ENCODE results near the gene RUNX3.

Gene RUNX3

DNA sequence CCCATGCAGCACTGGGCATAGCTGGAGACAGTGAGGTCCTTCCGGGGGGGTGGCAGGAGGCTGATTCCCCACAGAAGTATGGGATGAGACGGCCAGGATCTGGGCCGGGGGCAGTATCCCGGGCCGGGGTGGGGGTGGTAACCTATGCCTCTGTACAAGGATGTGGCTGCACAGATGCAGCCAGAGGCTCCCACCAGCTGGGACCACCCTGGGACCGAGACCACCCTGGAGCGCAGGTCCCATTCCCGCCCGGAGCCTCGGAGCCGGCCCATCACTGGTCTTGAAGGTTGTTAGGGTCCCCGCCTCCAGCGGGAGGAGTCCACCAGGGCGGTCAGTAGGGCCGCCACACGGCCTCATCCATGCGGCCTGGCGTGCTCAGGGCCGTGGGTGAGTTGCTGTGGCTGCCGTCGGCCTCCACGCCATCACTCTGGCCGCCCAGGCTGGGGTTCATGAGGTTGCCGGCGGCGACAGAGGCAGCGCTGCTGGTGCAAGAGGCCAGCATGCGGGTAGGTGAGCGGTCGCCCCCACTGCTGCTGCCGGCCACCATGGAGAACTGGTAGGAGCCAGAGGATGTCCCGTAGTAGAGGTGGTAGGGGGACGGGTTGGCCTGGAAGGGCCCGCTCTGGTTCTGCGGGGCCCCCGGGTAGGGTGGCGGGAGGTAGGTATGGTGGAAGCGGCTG, 28.1 kb downstream of the RUNX3 start:
- Histone ChIP-seq H3K4me1 (ENCODE audit: insufficient read depth, low read length) (no peaks in the 10 kb centered on the region), H3K9me3 (ENCODE audit: insufficient read depth, low read depth, low read length) (no peaks in the 10 kb centered on the region), H3K27me3 (ENCODE audit: insufficient read depth, low read length) (no peaks in the 10 kb centered on the region), H3K9ac (ENCODE audit: low read depth, low read length) (no peak overlapping the region), H3K27ac (ENCODE audit: low read depth, low read length) (no peak overlapping the region), H3K4me3 (ENCODE audit: low read length) (no peak overlapping the region), H3K36me3 (ENCODE audit: insufficient read depth, low read length) (no peaks in the 10 kb centered on the region)
- WGBS = 95% methylated on average over 38 of the region's 38 CpGs

DNA sequence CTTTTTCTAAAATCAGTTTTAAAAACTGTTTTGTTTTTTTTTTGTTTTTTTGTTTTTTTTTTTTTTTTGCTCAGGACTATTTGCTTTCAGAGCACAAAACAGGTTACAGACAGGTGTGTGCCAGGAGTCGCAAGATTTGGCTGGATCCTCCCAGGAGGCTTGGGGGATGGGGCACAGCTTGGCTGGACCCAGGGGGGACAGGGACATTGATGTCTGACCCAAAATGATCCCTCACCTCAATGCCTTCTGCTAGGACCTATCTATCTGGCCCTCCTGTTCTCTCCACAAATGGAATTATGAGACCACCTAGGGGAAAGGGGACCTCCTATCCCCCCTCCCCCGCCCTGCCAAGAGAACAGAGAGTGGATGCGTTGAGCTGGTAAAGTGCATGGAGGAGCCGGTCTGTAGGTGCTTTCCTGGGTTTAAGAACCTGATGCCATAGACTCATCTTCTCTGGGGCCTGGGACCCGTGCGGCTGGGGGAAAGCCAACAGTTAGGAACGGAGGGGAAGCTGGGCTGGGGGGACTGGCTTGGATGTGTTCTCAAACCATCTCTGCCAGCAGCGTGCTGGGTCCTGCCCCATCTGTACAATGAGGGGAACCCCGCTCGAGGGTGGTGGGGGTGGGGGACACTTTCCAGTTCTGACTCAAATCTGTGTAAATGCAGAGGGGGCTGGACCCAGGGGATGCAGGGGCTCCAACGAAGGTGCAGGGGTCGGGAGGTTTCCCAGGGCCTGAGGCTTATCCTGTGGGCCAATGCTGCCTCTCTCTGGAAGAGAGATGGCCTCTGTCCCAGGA, 28.9 kb downstream of the RUNX3 start:
- no peak overlapping the region for H3K27ac ChIP-seq (ENCODE audit: low read depth, low read length)
- no peaks in the 10 kb centered on the region for H3K4me1 ChIP-seq (ENCODE audit: insufficient read depth, low read length)
- no peak overlapping the region for H3K4me3 ChIP-seq (ENCODE audit: low read length)
- WGBS = 92% methylated on average over 12 of the region's 12 CpGs
- H3K9me3 ChIP-seq (ENCODE audit: insufficient read depth, low read depth, low read length) = no peaks in the 10 kb centered on the region
- H3K27me3 ChIP-seq (ENCODE audit: insufficient read depth, low read length) = no peaks in the 10 kb centered on the region
- no peak overlapping the region for H3K9ac ChIP-seq (ENCODE audit: low read depth, low read length)
- H3K36me3 ChIP-seq (ENCODE audit: insufficient read depth, low read length) = no peaks in the 10 kb centered on the region

GRCh38 chr1:24900486-24900849, 29.6 kb downstream of the RUNX3 start:
- whole genome bisulfite sequencing = 84% methylated on average over 9 of the region's 9 CpGs
- H3K36me3 ChIP-seq (ENCODE audit: insufficient read depth, low read length) = no peaks in the 10 kb centered on the region

DNA sequence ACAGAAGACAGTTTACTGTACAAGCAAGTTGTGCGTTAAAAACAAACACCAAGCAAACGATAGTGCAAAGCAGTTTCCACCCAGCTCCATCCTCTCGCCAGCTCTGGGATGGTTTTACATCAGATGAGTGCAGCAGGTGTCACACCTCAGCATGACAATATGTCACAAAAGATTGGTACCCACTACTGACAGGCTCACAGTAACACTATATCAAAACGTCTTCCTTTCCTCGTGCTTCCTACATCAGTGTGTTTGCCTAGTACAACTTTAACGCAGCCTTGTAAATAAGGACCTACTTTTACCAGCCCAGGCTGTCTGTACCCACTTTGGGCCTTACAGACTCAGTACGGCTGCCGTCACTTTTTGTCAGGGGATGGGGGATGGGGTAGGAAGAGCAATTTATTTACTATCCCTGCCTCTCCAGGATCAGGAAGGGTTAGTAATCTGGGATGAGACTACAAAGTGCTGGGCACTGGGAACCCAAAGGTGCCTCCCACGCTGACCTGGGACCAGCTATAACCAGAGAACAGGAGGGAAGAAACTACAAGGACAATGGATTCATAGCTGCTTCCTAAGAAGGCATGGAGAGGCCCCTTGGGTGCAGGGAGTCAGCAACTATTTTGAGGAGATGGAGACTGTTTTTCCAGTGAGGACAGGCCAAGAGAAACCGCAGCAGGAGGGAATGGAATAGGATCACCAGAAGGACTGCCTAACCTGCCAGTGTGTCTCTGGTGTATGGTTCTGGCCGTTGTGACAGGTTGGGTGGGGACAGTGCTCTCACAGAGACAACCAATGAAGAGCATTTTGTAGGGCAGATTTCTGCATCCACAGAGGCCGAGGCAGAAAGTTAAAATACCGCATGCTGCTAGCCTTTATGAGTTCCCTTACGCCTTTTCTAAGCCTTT, 30.2 kb downstream of the RUNX3 start:
- H3K4me1 ChIP-seq (ENCODE audit: insufficient read depth, low read length) = no peaks in the 10 kb centered on the region
- no peaks in the 10 kb centered on the region for H3K9me3 ChIP-seq (ENCODE audit: insufficient read depth, low read depth, low read length)
- no peak overlapping the region for H3K4me3 ChIP-seq (ENCODE audit: low read length)
- H3K27ac ChIP-seq (ENCODE audit: low read depth, low read length) = no peak overlapping the region
- H3K36me3 ChIP-seq (ENCODE audit: insufficient read depth, low read length) = no peaks in the 10 kb centered on the region
- H3K27me3 ChIP-seq (ENCODE audit: insufficient read depth, low read length) = no peaks in the 10 kb centered on the region
- no peak overlapping the region for H3K9ac ChIP-seq (ENCODE audit: low read depth, low read length)
- 89% methylated on average over 14 of the region's 14 CpGs for WGBS

More at GRCh38 chr1:24900486-24900849, 29.6 kb downstream of the RUNX3 start:
- H3K9ac ChIP-seq (ENCODE audit: low read depth, low read length) = no peak overlapping the region
- no peaks in the 10 kb centered on the region for H3K4me1 ChIP-seq (ENCODE audit: insufficient read depth, low read length)
- no peaks in the 10 kb centered on the region for H3K9me3 ChIP-seq (ENCODE audit: insufficient read depth, low read depth, low read length)
- H3K27me3 ChIP-seq (ENCODE audit: insufficient read depth, low read length) = no peaks in the 10 kb centered on the region
- no peak overlapping the region for H3K4me3 ChIP-seq (ENCODE audit: low read length)
- no peak overlapping the region for H3K27ac ChIP-seq (ENCODE audit: low read depth, low read length)

DNA sequence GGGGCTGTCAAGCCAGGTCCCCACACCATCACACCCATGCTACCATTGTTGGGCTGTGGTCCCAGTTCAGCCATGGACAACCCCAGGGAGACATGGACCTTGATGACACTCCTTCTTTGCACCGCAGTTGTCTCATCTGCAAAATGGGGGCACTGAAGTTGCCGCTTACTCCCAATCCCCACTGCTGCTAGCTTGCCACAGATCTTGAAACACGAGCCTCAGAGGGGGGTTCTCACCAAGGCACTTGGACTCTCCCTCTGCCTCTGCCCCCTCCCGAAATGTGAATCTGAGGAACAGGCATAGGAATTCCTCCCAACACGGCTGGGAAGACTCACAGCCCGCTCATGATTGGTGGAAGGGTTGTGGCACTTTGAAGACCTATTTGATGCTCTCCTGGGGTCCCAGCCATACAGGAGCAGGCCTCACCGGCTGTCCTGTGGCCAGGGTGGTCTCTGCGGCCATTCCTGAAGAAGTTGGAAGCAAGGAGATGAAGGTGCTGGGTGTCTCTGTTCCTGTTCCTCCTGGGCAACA, 31.1 kb downstream of the RUNX3 start:
- no peak overlapping the region for H3K9ac ChIP-seq (ENCODE audit: low read depth, low read length)
- no peak overlapping the region for H3K27ac ChIP-seq (ENCODE audit: low read depth, low read length)
- no peaks in the 10 kb centered on the region for H3K27me3 ChIP-seq (ENCODE audit: insufficient read depth, low read length)
- no peaks in the 10 kb centered on the region for H3K4me1 ChIP-seq (ENCODE audit: insufficient read depth, low read length)
- WGBS = 85% methylated on average over 8 of the region's 8 CpGs
- H3K4me3 ChIP-seq (ENCODE audit: low read length) = no peak overlapping the region
- no peaks in the 10 kb centered on the region for H3K36me3 ChIP-seq (ENCODE audit: insufficient read depth, low read length)
- no peaks in the 10 kb centered on the region for H3K9me3 ChIP-seq (ENCODE audit: insufficient read depth, low read depth, low read length)

GRCh38 chr1:24898152-24898908, 31.7 kb downstream of the RUNX3 start:
- H3K9ac ChIP-seq (ENCODE audit: low read depth, low read length) = no peak overlapping the region
- H3K9me3 ChIP-seq (ENCODE audit: insufficient read depth, low read depth, low read length) = no peaks in the 10 kb centered on the region
- H3K27me3 ChIP-seq (ENCODE audit: insufficient read depth, low read length) = no peaks in the 10 kb centered on the region
- H3K4me3 ChIP-seq (ENCODE audit: low read length) = no peak overlapping the region
- H3K36me3 ChIP-seq (ENCODE audit: insufficient read depth, low read length) = no peaks in the 10 kb centered on the region
- H3K4me1 ChIP-seq (ENCODE audit: insufficient read depth, low read length) = no peaks in the 10 kb centered on the region
- H3K27ac ChIP-seq (ENCODE audit: low read depth, low read length) = no peak overlapping the region
- 48% methylated on average over 9 of the region's 9 CpGs for WGBS

DNA sequence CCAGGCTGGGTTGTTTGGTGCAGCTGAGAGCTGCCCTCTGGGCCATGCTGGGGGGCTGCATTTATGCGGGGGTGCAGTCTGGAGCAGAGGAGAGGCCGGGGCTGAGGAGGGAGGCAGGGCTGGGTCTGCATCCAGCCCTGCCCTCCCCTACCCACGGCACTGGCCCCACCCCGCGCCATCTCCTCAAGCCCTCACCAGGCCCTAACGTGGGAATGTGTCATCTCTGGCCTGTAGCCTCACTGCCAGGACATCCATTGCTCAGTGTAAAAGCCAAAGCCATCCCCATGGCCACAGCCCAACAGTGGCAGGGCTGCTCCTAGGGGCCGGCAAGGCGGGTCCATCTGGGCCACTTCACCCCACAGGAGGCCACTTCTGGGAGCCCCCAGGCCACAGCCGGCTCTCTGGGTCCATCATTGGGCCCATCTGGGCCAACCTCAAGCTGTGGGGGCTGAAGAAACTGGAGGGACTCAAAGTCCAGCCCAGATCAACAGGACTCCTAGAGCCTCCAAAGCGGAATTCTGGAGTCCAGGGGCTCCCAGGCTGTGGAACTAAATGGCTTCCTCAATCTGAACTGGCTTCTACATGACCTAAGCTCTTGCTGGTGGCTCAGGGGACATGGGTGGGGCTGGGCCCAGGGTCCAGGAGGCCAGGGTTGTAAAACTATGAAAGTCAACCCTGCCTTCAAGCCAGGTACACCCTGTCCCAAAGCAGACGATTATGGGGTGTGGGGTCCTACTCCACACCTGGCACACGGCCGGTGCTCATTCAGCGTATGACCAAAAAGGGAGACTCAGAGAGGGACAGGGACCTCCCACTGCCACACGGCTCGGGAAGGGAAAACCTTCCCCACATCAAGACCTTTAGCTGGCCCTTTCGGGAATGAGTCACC, 32.6 kb downstream of the RUNX3 start:
- H3K36me3 ChIP-seq (ENCODE audit: insufficient read depth, low read length) = no peaks in the 10 kb centered on the region
- 86% methylated on average over 17 of the region's 17 CpGs for WGBS
- no peaks in the 10 kb centered on the region for H3K27me3 ChIP-seq (ENCODE audit: insufficient read depth, low read length)
- no peak overlapping the region for H3K27ac ChIP-seq (ENCODE audit: low read depth, low read length)
- no peak overlapping the region for H3K9ac ChIP-seq (ENCODE audit: low read depth, low read length)
- H3K4me1 ChIP-seq (ENCODE audit: insufficient read depth, low read length) = no peaks in the 10 kb centered on the region
- H3K4me3 ChIP-seq (ENCODE audit: low read length) = no peak overlapping the region
- H3K9me3 ChIP-seq (ENCODE audit: insufficient read depth, low read depth, low read length) = 0 out of 2 replicates have a peak, but pooled peaks cover 3% of the 10 kb centered on the region

DNA sequence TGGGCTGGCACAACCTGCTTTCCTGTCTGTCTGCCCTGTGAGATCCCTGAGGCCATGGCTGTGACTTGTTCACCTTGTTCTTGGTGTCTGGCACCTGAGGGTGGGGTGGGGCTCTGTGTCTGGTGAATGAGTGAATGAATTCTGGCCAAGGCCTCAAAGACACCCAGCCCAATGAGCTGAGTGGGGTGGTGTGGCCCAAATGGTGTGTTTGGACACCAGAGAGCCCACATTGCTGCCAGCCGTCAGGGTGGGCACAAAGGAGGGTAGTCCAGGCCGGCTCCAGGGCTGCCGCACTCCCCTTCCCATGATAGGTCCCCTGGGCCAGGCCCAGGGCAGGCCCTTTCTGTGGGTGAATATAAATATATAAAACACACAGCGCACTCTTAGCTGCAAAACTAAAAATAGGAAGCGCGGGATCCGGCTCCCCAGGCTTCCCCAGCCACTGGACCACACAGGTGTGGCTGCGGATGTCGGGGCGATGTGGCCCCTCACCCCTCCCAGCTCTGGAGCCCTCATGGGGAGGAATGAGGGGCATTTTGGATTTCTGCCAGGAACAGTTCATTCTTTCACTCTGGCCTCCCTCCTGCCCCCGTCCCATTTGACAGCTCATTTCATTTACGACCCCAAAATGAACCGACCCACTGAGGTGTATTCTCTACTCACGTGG, 33.3 kb downstream of the RUNX3 start:
- Histone ChIP-seq H3K9me3 (ENCODE audit: insufficient read depth, low read depth, low read length) (peaks cover 9% of the 10 kb centered on the region), H3K9ac (ENCODE audit: low read depth, low read length) (no peak overlapping the region), H3K27ac (ENCODE audit: low read depth, low read length) (no peak overlapping the region), H3K4me3 (ENCODE audit: low read length) (no peak overlapping the region), H3K36me3 (ENCODE audit: insufficient read depth, low read length) (no peaks in the 10 kb centered on the region), H3K4me1 (ENCODE audit: insufficient read depth, low read length) (no peaks in the 10 kb centered on the region), H3K27me3 (ENCODE audit: insufficient read depth, low read length) (no peaks in the 10 kb centered on the region)
- WGBS = 93% methylated on average over 14 of the region's 14 CpGs

DNA sequence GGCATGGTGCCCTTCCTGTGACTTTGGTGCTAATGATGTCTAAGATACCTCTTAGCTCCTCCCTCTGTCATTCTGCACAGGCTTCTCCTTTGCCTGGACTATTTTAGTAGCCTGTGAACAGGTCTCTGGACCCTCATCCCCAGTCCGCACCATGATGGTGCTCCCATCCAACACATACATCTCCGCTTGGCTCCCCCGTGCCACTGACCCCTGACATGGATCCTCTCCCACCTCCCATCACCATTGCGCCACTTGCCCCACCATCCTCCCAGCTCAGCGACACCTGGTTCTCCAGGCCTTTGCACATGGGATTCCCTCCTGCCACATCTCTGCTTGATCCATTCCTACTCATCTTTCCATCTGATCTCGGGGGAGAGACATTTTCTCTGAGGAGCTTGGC, 33.9 kb downstream of the RUNX3 start:
- Histone ChIP-seq H3K36me3 (ENCODE audit: insufficient read depth, low read length) (no peaks in the 10 kb centered on the region), H3K27ac (ENCODE audit: low read depth, low read length) (no peak overlapping the region), H3K4me3 (ENCODE audit: low read length) (no peak overlapping the region), H3K27me3 (ENCODE audit: insufficient read depth, low read length) (no peaks in the 10 kb centered on the region), H3K9ac (ENCODE audit: low read depth, low read length) (no peak overlapping the region), H3K9me3 (ENCODE audit: insufficient read depth, low read depth, low read length) (peaks cover 11% of the 10 kb centered on the region), H3K4me1 (ENCODE audit: insufficient read depth, low read length) (no peaks in the 10 kb centered on the region)
- WGBS = 96% methylated on average over 6 of the region's 6 CpGs

All from HUES64 (cell line).